ENCODE measurements around the gene PRSS35.
"Not testable (repeated sequence)": the region's sequence is repeated elsewhere in the genome, so short reads cannot be mapped to it uniquely, and the experiment has no call there.

The PRSS35 gene

GRCh38 chr6:83518816-83519480, 6.6 kb downstream of the PRSS35 start:
- no peak for DNase-seq (ENCODE audit: low read depth)

- peak; percentile 11 for DNase-seq (ENCODE audit: low read depth)
Observed at GRCh38 chr6:83536034-83536646, 23.8 kb downstream of the PRSS35 start.

- DNase-seq (ENCODE audit: low read depth) = no peak
Observed at GRCh38 chr6:83536647-83537589, 24.6 kb downstream of the PRSS35 start.

- no peak for DNase-seq (ENCODE audit: low read depth)
Observed at GRCh38 chr6:83539678-83540077, 27.3 kb downstream of the PRSS35 start.

- DNase-seq (ENCODE audit: low read depth) = no peak
Observed at GRCh38 chr6:83546636-83547035, 34.3 kb downstream of the PRSS35 start.

- not testable (repeated sequence) for DNase-seq (ENCODE audit: low read depth)
Observed at GRCh38 chr6:83550482-83550881, 38.1 kb downstream of the PRSS35 start.

- DNase-seq (ENCODE audit: low read depth) = not testable (repeated sequence)
Observed at GRCh38 chr6:83551748-83552147, 39.4 kb downstream of the PRSS35 start.

- DNase-seq (ENCODE audit: low read depth) = no peak
Observed at GRCh38 chr6:83556871-83557270, 44.5 kb downstream of the PRSS35 start.

- DNase-seq (ENCODE audit: low read depth) = no peak
Observed at GRCh38 chr6:83558975-83559374, 46.6 kb downstream of the PRSS35 start.

GRCh38 chr6:83571663-83572185, 59.4 kb downstream of the PRSS35 start:
- DNase-seq (ENCODE audit: low read depth) = peak; percentile 55

GRCh38 chr6:83574783-83575182, 62.4 kb downstream of the PRSS35 start:
- DNase-seq (ENCODE audit: low read depth) = no peak
